GM19372 (cell line): ENCODE measurements around the gene RNF123.

Experiments used
- ATAC-seq: cut with Tn5 transposase; IDR thresholded peaks from one replicate; pipeline ENCODE4 v1.9.1; 2021; ENCODE audit warnings: mild to moderate bottlenecking, low read depth, moderate library complexity; ENCODE audit not compliant: unreplicated experiment

Gene RNF123

GRCh38 chr3:49657208-49657915 lies 32.0 kb upstream of the RNF123 start:
- ATAC-seq, result no peak

GRCh38 chr3:49658711-49659110 lies 30.6 kb upstream of the RNF123 start:
- ATAC-seq, result no peak

- ATAC-seq, result no peak
These were observed 29.6 kb upstream of the RNF123 start for GRCh38 chr3:49659756-49660155.

GRCh38 chr3:49661281-49661680 lies 28.1 kb upstream of the RNF123 start:
- ATAC-seq, result no peak

- no peak for ATAC-seq
These were observed 27.3 kb upstream of the RNF123 start for GRCh38 chr3:49662021-49662420.

- no peak for ATAC-seq
These were observed 26.5 kb upstream of the RNF123 start for GRCh38 chr3:49662720-49663413.

- no peak for ATAC-seq
These were observed 25.5 kb upstream of the RNF123 start for GRCh38 chr3:49663831-49664230.

GRCh38 chr3:49664300-49664699 lies 25.1 kb upstream of the RNF123 start:
- no peak for ATAC-seq

- no peak for ATAC-seq
These were observed 23.4 kb upstream of the RNF123 start for GRCh38 chr3:49665822-49666519.

- ATAC-seq, result no peak
These were observed 22.8 kb upstream of the RNF123 start for GRCh38 chr3:49666592-49666991.

- ATAC-seq, result no peak
These were observed 21.5 kb upstream of the RNF123 start for GRCh38 chr3:49667701-49668413.

GRCh38 chr3:49668414-49668797 lies 21.0 kb upstream of the RNF123 start:
- ATAC-seq, result no peak

GRCh38 chr3:49668861-49669260 lies 20.5 kb upstream of the RNF123 start:
- ATAC-seq, result no peak

- ATAC-seq, result no peak
These were observed 20.0 kb upstream of the RNF123 start for GRCh38 chr3:49669352-49669751.

GRCh38 chr3:49670940-49671290 lies 18.4 kb upstream of the RNF123 start:
- ATAC-seq, result no peak

GRCh38 chr3:49671291-49672288 lies 17.8 kb upstream of the RNF123 start:
- no peak for ATAC-seq

- ATAC-seq, result no peak
These were observed 16.1 kb upstream of the RNF123 start for GRCh38 chr3:49673121-49673714.

- ATAC-seq, result peak; percentile 74
These were observed 15.5 kb upstream of the RNF123 start, which contains the start of gene APEH for GRCh38 chr3:49673715-49674496. Gene APEH, plus strand, starts transcription at chr3:49674351. Its CDS starts 51 bp downstream, at chr3:49674402.
